ENCODE data around the gene GPX2.

DNA sequence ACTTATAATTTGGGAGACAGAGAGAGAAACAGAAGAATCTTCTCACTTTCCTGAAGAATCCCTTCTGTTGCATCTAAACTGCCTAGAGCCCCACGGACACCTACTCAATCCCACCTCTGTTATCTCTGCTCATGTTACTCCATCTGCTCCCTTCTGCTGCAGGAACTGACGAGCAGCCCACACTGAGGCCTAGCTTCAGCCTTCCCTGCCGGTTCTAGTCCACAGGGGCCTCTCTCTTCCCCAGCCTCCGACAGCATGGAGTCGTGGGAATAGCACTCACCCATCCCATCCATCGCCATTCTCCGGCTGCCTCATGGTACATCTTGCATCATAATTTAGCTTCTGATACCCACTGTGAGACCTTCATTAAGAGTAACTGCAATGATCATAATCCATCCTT is 25.6 kb upstream of the GPX2 start:
- no peak for TF ChIP-seq EZH2 (IDR thresholded peaks at IDR 0.05)
- TF ChIP-seq POLR2AphosphoS5 (IDR thresholded peaks at IDR 0.05; ENCODE audit: borderline replicate concordance, low read depth, low read length) = no peak
- no peak for TF ChIP-seq FOXP2 (optimal IDR thresholded peaks at IDR 0.05; ENCODE audit: control extremely low read depth, extremely low read length, insufficient read depth)
